Measurements from ENCODE around the gene HS2ST1. TPM values are rescaled to one million over a fixed set of nuclear protein-coding genes. Genes with fewer than 3 reads are reported as not detected.
A peak's percentile ranks its signal among the peaks of the same experiment; 100 is the strongest.

The HS2ST1 gene
- total RNA-seq, 2 donors from 2014 or later, result 29.0 to 31.5 TPM

GRCh38 chr1:87155648-87156047, 241.2 kb downstream of the HS2ST1 start:
- Histone ChIP-seq H3K9me3 (ENCODE audit: control insufficient read depth, low read length) (no peaks in the 10 kb centered on the region), H3K4me1 (ENCODE audit: control insufficient read depth, insufficient read depth, low read length) (peaks cover 4% of the 10 kb centered on the region), H3K27me3 (ENCODE audit: control insufficient read depth, insufficient read depth, low read length, poor library complexity, severe bottlenecking) (peaks cover 43% of the 10 kb centered on the region), H3K27ac (ENCODE audit: low read depth, low read length) (peak overlapping the region; percentile 52), H3K4me3 (ENCODE audit: low read length) (no peak overlapping the region), H3K9ac (ENCODE audit: extremely low read depth, low read length, poor library complexity, severe bottlenecking) (no peak overlapping the region), H3K36me3 (ENCODE audit: control insufficient read depth, insufficient read depth, low read length) (no peaks in the 10 kb centered on the region)
- 80 to 92% methylated on average over 2 to 9 of the region's 9 CpGs for WGBS, 2 experiments (ENCODE audit: insufficient coverage in 1 of 2, insufficient read length in 1 of 2)
- Mint-ChIP-seq H3K27me3 (ENCODE audit: insufficient read depth) (peaks cover 30% of the 10 kb centered on the region), H3K27ac (no peak overlapping the region), H3K4me1 (peaks cover 11% of the 10 kb centered on the region), H3K9me3 (no peaks in the 10 kb centered on the region), H3K4me3 (no peak overlapping the region), H3K36me3 (ENCODE audit: low read depth) (no peaks in the 10 kb centered on the region)
- TF ChIP-seq CTCF (conservative IDR thresholded peaks at IDR 0.05), result no peak
- DNase-seq, result no peak

- Histone ChIP-seq H3K4me3 (ENCODE audit: low read length) (no peak overlapping the region), H3K9me3 (ENCODE audit: control insufficient read depth, low read length) (no peaks in the 10 kb centered on the region), H3K27me3 (ENCODE audit: control insufficient read depth, insufficient read depth, low read length, poor library complexity, severe bottlenecking) (peaks cover 38% of the 10 kb centered on the region), H3K27ac (ENCODE audit: low read depth, low read length) (peak overlapping the region; percentile 52), H3K9ac (ENCODE audit: extremely low read depth, low read length, poor library complexity, severe bottlenecking) (no peak overlapping the region), H3K36me3 (ENCODE audit: control insufficient read depth, insufficient read depth, low read length) (no peaks in the 10 kb centered on the region), H3K4me1 (ENCODE audit: control insufficient read depth, insufficient read depth, low read length) (peaks cover 4% of the 10 kb centered on the region)
- Mint-ChIP-seq H3K27ac (no peak overlapping the region), H3K4me3 (no peak overlapping the region), H3K9me3 (no peaks in the 10 kb centered on the region), H3K4me1 (peaks cover 11% of the 10 kb centered on the region), H3K36me3 (ENCODE audit: low read depth) (no peaks in the 10 kb centered on the region), H3K27me3 (ENCODE audit: insufficient read depth) (peaks cover 26% of the 10 kb centered on the region)
- WGBS, 2 experiments (ENCODE audit: insufficient coverage in 1 of 2, insufficient read length in 1 of 2), result 94 to 96% methylated on average over 5 to 6 of the region's 6 CpGs
- TF ChIP-seq CTCF (conservative IDR thresholded peaks at IDR 0.05), result no peak
- DNase-seq, result no peak
Observed at GRCh38 chr1:87156124-87156523, 241.7 kb downstream of the HS2ST1 start.

- Histone ChIP-seq H3K4me1 (ENCODE audit: control insufficient read depth, insufficient read depth, low read length) (no peaks in the 10 kb centered on the region), H3K36me3 (ENCODE audit: control insufficient read depth, insufficient read depth, low read length) (no peaks in the 10 kb centered on the region), H3K27ac (ENCODE audit: low read depth, low read length) (no peak overlapping the region), H3K4me3 (ENCODE audit: low read length) (no peak overlapping the region), H3K9me3 (ENCODE audit: control insufficient read depth, low read length) (no peaks in the 10 kb centered on the region), H3K9ac (ENCODE audit: extremely low read depth, low read length, poor library complexity, severe bottlenecking) (no peak overlapping the region), H3K27me3 (ENCODE audit: control insufficient read depth, insufficient read depth, low read length, poor library complexity, severe bottlenecking) (peaks cover 13% of the 10 kb centered on the region)
- Mint-ChIP-seq H3K27ac (no peak overlapping the region), H3K27me3 (ENCODE audit: insufficient read depth) (peaks cover 2% of the 10 kb centered on the region), H3K4me3 (no peak overlapping the region), H3K9me3 (no peaks in the 10 kb centered on the region), H3K36me3 (ENCODE audit: low read depth) (no peaks in the 10 kb centered on the region), H3K4me1 (no peaks in the 10 kb centered on the region)
- WGBS, 2 experiments (ENCODE audit: insufficient coverage in 1 of 2, insufficient read length in 1 of 2), result 91 to 98% methylated on average over 5 to 6 of the region's 6 CpGs
- TF ChIP-seq CTCF (conservative IDR thresholded peaks at IDR 0.05), result no peak
- no peak for DNase-seq
Observed at GRCh38 chr1:87159378-87159915, 245.0 kb downstream of the HS2ST1 start.

Other genes starting within 250 kb of the HS2ST1 start
- 10 to 100 TPM; 52.5 to 64.8 TPM for gene SH3GLB1, start 210.1 kb upstream of the HS2ST1 start, total RNA-seq
- 100 to 1,000 TPM; 140 to 166 TPM for gene SELENOF, start 509 bp upstream of the HS2ST1 start, total RNA-seq